Effector memory CD4-positive, alpha-beta T cell (primary cell): Measurements from ENCODE around the gene AGAP1.

ENCODE experiments used
- DNase-seq, 3 donors: peaks; one replicate each; pipeline ENCODE4 v3.0.0-alpha.2; 2020
- H3K27ac ChIP-seq: 2 replicates; pipeline ENCODE4 v1.7.0; 2013; ENCODE audit warnings: mild to moderate bottlenecking, low read length, moderate library complexity; ENCODE audit not compliant: insufficient read depth, poor library complexity, severe bottlenecking
- H3K27me3 ChIP-seq: replicated peaks from 2 replicates; pipeline ENCODE4 v1.7.0; 2013; ENCODE audit warnings: mild to moderate bottlenecking, low read length; ENCODE audit not compliant: insufficient read depth, control insufficient read depth, poor library complexity, severe bottlenecking
- H3K36me3 ChIP-seq: 2 replicates; pipeline ENCODE4 v1.7.0; 2013; ENCODE audit warnings: mild to moderate bottlenecking, low read length, moderate library complexity; ENCODE audit not compliant: control insufficient read depth, insufficient read depth
- H3K4me1 ChIP-seq: 2 replicates; pipeline ENCODE4 v1.7.0; 2013; ENCODE audit warnings: low read length, mild to moderate bottlenecking; ENCODE audit not compliant: control insufficient read depth, insufficient read depth, poor library complexity, severe bottlenecking
- H3K4me3 ChIP-seq: 2 replicates; pipeline ENCODE4 v1.7.0; 2013; ENCODE audit warnings: low read length, low read depth, mild to moderate bottlenecking; ENCODE audit not compliant: insufficient read depth, poor library complexity, severe bottlenecking
- H3K9me3 ChIP-seq: 2 replicates; pipeline ENCODE4 v1.7.0; 2013; ENCODE audit warnings: mild to moderate bottlenecking, low read length, moderate library complexity; ENCODE audit not compliant: control insufficient read depth

Gene AGAP1

GRCh38 chr2:235770909-235771820 is 277.3 kb downstream of the AGAP1 start:
- DNase-seq, result no peak
- Histone ChIP-seq H3K27ac (no peak overlapping the region), H3K27me3 (no peaks in the 10 kb centered on the region), H3K36me3 (no peaks in the 10 kb centered on the region), H3K4me1 (no peaks in the 10 kb centered on the region), H3K9me3 (no peaks in the 10 kb centered on the region), H3K4me3 (no peak overlapping the region)

DNA sequence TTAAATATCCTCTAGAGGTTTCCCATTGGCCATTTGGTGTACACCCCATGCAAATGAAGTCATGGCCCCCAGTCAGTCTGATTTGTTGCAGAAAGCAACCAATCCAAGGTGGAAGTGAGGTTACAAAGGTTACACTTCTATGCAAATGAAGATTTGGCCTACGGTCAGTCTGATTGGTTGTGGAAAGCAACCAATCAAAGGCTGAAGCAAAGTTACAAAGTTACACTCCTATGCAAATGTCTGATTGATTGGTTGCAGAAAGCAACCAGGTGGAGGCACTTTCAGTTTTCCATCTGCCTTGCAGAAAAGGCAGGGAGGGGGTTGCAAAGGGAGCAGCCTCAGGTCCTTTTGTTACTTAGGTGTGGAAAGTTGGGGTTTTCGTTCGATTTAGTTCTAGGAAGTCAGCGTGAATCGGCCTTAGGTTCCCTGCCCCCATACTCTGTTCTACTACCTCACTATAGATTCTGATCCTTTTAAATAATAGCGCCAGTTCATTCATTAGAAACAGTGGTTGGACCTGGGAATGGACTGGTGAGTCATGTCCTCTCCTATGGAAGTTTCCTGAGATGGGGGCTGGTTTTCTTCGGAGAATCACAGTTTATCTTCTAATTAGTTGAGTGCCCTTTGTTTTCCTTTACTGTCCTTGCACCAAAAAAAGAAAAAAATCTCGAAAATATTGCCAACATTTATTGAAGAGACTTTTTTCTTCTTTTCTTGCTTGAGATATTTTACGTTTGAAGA is 279.5 kb downstream of the AGAP1 start:
- H3K27ac ChIP-seq, result no peak overlapping the region
- H3K4me1 ChIP-seq, result no peaks in the 10 kb centered on the region
- no peaks in the 10 kb centered on the region for H3K36me3 ChIP-seq
- no peaks in the 10 kb centered on the region for H3K9me3 ChIP-seq
- no peaks in the 10 kb centered on the region for H3K27me3 ChIP-seq
- no peak for DNase-seq
- H3K4me3 ChIP-seq, result no peak overlapping the region

DNA sequence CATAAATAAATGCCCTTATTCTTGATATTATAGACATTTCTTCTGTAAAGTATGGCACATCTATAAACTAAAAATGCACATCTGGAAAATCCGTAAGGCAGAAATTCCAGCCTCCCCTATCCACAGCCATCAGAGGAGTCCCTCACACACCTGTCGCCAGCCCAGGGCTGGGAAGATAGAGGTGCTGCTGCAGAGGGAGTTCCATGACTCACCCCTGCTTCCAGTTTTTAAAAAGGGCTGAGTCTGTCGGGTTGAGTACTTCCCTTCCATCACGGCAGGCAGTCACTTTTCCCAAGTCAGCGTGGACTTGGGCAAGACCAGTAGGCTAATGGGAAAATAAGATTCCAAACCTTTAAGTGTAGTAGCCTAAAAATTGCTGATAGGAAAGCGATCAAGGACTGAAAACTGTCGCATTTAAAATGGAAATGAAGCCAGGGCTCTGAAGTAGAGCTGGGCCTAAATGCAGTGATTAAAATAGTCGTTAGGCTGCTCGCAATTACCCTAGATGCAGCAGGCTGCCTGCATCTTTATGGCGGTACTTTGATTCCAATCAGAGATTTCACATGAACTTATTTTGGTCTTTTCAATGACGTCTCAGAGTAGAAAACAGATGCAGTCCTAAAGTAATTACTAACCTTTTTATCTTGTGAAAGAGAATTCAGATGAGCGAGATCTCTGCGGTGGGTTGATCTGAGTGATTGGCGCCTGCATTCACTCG is 280.5 kb downstream of the AGAP1 start:
- Histone ChIP-seq H3K36me3 (no peaks in the 10 kb centered on the region), H3K9me3 (no peaks in the 10 kb centered on the region), H3K4me3 (no peak overlapping the region), H3K27ac (no peak overlapping the region), H3K27me3 (no peaks in the 10 kb centered on the region), H3K4me1 (no peaks in the 10 kb centered on the region)
- no peak for DNase-seq

DNA sequence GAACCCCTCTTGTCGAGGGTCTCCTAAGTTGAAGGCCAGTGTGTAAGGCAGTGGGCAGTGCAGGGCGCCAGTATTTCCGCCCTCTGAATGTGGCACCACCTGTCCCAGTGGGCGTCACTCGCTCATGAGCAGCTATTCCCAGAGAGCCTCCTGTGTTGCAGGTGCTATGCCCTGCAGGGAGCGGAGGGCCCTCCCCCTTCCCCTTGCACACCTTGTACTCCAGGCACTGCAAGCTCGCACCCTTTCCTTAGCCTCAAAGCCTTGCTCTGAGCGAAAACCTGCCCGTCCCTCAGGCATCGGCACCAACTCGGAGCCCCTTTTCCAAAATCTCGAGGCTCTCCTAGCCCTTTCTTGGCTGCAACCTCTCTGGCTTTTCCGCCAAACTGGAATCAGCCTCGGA is 282.7 kb downstream of the AGAP1 start:
- no peaks in the 10 kb centered on the region for H3K9me3 ChIP-seq
- DNase-seq, result no peak
- H3K27me3 ChIP-seq, result no peaks in the 10 kb centered on the region
- no peaks in the 10 kb centered on the region for H3K36me3 ChIP-seq
- no peak overlapping the region for H3K27ac ChIP-seq
- H3K4me3 ChIP-seq, result no peak overlapping the region
- H3K4me1 ChIP-seq, result no peaks in the 10 kb centered on the region

- Histone ChIP-seq H3K27ac (no peak overlapping the region), H3K36me3 (no peaks in the 10 kb centered on the region), H3K27me3 (no peaks in the 10 kb centered on the region), H3K9me3 (no peaks in the 10 kb centered on the region), H3K4me3 (no peak overlapping the region), H3K4me1 (no peaks in the 10 kb centered on the region)
- DNase-seq, result peak in 1 of 3 donors; percentile 19
These were observed 285.6 kb downstream of the AGAP1 start for GRCh38 chr2:235779444-235779896.

GRCh38 chr2:235780401-235780800 is 286.6 kb downstream of the AGAP1 start:
- DNase-seq, result no peak
- H3K27me3 ChIP-seq, result no peaks in the 10 kb centered on the region
- no peaks in the 10 kb centered on the region for H3K9me3 ChIP-seq
- no peaks in the 10 kb centered on the region for H3K4me1 ChIP-seq
- H3K27ac ChIP-seq, result no peak overlapping the region
- H3K36me3 ChIP-seq, result no peaks in the 10 kb centered on the region
- no peak overlapping the region for H3K4me3 ChIP-seq

DNA sequence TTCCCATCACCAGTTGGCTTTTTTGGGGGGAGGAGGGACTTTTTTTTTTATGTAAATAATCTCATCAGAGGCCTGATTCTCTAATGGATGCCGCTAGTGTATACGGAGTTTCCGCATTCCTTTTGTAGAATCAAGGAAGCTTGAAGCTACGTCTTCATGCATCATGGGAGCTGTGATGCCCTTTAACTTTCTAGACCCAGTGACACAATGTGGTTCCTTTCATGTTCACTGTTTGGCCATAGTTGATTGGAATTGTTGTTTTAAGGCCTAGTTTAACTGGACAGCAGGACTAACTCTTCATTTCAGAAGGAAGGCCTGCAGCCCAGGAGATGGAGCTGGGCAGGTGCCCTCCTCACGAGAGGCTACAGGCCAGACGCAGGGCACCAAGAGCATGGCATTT is 287.9 kb downstream of the AGAP1 start:
- Histone ChIP-seq H3K36me3 (no peaks in the 10 kb centered on the region), H3K4me1 (no peaks in the 10 kb centered on the region), H3K4me3 (no peak overlapping the region), H3K27me3 (no peaks in the 10 kb centered on the region), H3K9me3 (no peaks in the 10 kb centered on the region), H3K27ac (no peak overlapping the region)
- no peak for DNase-seq

- DNase-seq, result no peak
- Histone ChIP-seq H3K36me3 (no peaks in the 10 kb centered on the region), H3K9me3 (no peaks in the 10 kb centered on the region), H3K27ac (no peak overlapping the region), H3K27me3 (no peaks in the 10 kb centered on the region), H3K4me3 (no peak overlapping the region), H3K4me1 (no peaks in the 10 kb centered on the region)
These were observed 290.9 kb downstream of the AGAP1 start for GRCh38 chr2:235784788-235785187.

DNA sequence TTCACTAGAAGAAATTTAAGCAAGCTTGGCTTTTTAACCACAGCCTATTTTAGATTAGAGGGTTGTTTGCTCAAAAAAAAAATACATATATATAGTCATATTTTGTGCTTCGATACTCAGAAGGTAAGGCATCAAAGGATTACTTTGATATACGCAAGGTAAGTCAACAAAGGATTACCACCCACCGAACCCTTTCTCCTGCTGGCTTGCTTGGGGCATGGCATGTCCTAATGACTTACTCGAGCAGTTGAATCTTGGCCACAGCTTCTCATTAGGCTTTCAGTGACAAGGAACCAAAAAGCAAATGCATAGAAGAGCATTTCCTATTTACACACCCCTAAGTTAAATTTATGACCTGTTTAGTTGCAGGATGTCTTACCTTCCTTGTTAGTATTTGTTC is 295.7 kb downstream of the AGAP1 start:
- H3K4me1 ChIP-seq, result no peaks in the 10 kb centered on the region
- no peak overlapping the region for H3K27ac ChIP-seq
- H3K4me3 ChIP-seq, result no peak overlapping the region
- no peaks in the 10 kb centered on the region for H3K36me3 ChIP-seq
- no peaks in the 10 kb centered on the region for H3K27me3 ChIP-seq
- no peaks in the 10 kb centered on the region for H3K9me3 ChIP-seq
- no peak for DNase-seq
